Midbrain (tissue), 1 donor: ENCODE data around the gene C1QTNF9B.
"Not testable (repeated sequence)": the region's sequence is repeated elsewhere in the genome, so short reads cannot be mapped to it uniquely, and the experiment has no call there.

Experiments used
- DNase-seq: peaks from one replicate; lab custom pipeline; 2025; lab: John Stamatoyannopoulos, UW

The C1QTNF9B gene

GRCh38 chr13:23894746-23895145, 2.6 kb downstream of the C1QTNF9B start:
- DNase-seq = not testable (repeated sequence)

DNA sequence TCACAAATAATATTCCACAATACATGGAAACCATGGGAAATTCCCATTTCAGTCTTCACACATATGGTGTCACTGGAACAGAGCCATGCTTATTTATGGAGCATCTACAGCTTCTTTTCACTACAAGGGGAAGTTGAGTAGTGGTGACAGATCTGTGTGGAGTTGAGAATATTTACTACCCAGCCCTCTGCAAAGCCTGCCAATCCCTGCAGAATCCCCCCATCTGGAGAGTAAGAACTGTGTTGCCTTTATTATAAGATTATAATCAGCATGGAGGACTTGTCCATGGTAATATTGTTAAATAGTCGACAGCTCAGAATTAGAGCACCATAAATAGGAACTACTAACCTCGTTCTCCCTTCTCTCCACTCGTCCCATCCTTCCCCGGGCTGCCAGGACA, 3.5 kb downstream of the C1QTNF9B start:
- not testable (repeated sequence) for DNase-seq

DNA sequence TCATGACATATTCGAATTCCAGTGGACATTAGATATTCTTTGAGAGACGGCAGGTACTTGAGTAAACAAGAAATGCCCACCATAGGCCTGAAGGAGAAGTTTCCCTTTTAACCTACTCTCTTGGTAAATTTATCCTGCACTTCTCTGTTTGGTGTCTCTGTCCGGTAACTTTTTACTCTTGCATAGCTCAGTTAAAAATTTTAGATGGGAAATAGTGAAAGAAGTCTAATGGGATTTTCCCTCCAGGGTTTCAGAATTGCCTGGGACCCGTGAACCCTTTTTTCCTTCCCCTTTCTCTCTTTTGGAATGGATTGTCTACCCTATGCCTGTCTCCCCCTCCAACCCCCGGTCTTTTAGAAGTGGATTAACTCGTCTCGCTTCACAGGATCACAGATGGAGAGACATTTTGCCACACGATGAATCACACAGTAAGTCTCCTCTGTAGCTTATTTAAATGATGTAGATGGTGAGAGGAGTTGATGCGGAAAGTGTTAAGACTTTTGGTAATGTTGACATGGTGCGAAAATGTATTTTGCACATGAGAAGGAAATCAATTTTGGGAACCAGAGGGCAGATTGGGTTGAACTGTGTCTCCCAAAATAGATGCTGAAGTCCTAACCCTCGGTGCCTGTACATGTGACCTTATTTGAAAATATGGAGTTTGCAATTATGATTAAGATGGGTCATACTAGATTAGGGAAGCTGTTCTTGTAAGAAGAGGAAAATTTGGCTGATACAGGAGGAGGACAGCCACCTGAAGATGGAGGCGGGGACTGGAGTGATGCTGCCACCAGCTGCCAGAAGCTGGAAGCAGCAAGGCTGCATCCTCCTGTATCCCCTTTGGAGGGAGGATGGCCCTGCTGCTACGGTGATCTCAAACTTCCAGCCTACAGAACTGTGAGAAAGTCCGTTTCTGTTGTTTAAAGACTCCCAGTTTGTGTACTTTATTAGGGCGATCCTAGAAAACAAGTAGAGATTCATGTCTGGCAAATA, 7.4 kb downstream of the C1QTNF9B start:
- no peak for DNase-seq

- peak; percentile 97 for DNase-seq
Measured at GRCh38 chr13:23888658-23889614, 8.4 kb downstream of the C1QTNF9B start, which contains the start of gene MIPEP. Gene MIPEP, minus strand, starts transcription at chr13:23889400. Its CDS starts 80 bp downstream, at chr13:23889320.

GRCh38 chr13:23884361-23884760, 12.9 kb downstream of the C1QTNF9B start:
- not testable (repeated sequence) for DNase-seq

GRCh38 chr13:23883255-23883654, 14.0 kb downstream of the C1QTNF9B start:
- DNase-seq = peak; percentile 44

DNA sequence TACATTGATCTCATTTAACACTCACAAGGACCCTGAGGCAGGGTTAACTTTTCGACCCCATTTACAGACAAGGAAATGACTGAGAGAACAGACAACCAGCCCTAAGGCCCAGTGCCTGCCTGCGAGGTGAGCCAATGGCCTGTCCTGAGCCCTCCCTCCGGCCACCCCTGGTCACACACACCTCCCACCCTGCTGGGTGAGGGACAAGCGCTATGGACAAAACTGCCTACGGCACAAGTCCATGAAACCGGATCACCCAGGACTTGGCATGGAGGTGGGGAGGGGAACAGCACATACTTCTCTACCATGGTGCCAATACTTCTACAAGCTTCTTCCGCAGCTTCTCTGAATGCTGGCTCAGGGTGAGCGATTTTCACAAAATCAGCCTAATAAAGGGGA, 15.9 kb downstream of the C1QTNF9B start:
- not testable (repeated sequence) for DNase-seq

- not testable (repeated sequence) for DNase-seq
Measured at GRCh38 chr13:23880493-23881401, 16.6 kb downstream of the C1QTNF9B start.

- no peak for DNase-seq
Measured at GRCh38 chr13:23877286-23877685, 20.0 kb downstream of the C1QTNF9B start.

GRCh38 chr13:23876265-23876664, 21.0 kb downstream of the C1QTNF9B start:
- peak; percentile 20 for DNase-seq

GRCh38 chr13:23871616-23872220, 25.6 kb downstream of the C1QTNF9B start:
- DNase-seq = no peak

DNA sequence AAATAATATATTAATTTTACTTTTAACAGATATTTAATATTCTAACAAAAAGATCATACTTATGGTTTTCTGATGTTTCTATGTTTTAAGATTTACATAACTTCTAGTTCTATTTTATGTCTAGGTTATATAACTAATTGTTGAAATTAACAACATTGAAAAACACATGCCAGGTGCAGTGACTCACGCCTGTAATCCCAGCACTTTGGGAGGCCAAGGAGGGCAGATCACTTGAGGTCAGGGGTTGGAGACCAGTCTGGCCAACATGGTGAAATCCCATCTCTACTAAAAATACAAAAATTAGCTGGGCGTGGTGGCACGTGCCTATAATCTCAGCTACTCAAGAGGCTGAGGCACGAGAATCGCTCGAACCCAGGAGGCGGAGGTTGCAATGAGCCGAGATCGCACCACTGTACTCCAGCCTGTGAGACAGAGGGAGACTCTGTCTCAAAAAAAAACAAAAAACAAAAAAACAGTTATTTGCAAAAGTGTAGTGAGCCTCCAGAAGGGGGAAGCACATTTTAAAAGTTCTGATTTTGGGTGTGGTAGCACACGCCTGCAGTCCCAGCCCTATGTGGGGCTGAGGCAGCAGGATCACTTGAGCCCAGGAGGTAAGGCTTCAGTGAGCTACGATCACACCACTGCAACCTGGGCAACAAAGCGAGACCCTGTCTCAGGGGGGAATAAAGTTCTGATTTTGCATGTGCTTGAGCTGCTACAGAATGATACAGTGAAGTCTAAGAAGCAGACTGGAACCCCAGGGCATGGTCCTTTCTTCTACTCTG, 26.8 kb downstream of the C1QTNF9B start:
- no peak for DNase-seq

- DNase-seq = no peak
Measured at GRCh38 chr13:23868521-23868920, 28.8 kb downstream of the C1QTNF9B start.

- DNase-seq = no peak
Measured at GRCh38 chr13:23867027-23867491, 30.2 kb downstream of the C1QTNF9B start.

DNA sequence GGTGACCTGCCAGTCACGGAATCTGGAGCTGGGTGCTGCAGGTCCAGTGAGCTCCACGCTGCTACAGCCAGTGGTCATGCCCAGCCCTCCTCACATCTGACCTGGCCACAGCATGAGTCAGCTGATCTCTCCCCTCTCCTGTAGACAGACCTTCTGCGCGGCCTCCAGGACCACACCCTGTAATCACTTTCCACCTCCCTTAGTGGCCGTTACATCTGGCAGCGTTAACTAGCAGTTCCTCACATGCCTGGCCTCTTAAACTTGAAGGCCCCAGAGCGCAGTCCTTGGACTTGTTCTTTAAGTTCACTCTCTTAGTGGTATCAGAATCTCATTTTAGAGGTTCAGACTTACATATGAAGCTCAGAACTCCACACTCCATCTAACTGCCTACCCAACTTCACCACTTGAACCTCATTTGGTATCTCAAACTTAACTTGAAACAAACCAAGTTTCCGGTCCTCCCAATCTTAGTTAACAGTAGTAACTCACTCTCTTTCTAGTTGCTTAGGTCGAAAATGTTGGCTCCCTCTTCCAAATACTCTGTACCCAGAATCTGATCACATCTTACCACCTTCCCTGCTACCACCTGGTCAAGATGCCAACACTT, 30.8 kb downstream of the C1QTNF9B start:
- DNase-seq = no peak

DNA sequence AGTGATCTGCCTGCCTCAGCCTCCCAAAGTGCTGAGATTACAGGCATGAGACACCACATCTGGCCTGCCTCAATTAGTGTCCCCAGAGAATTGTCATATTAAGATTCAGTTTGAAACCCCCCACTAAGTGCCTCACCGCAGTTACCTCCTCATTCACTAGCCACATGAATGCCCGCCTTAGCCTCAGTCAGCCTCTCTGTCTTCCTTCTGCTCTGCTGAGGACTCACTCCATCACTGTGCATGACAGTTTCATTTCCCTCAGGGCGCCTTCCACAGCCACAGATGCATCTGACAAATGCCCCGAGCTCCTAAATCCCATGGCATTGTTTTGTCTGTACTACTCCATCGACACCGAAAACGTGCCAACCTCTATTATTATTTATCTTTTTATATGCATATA, 31.4 kb downstream of the C1QTNF9B start:
- DNase-seq = no peak

DNA sequence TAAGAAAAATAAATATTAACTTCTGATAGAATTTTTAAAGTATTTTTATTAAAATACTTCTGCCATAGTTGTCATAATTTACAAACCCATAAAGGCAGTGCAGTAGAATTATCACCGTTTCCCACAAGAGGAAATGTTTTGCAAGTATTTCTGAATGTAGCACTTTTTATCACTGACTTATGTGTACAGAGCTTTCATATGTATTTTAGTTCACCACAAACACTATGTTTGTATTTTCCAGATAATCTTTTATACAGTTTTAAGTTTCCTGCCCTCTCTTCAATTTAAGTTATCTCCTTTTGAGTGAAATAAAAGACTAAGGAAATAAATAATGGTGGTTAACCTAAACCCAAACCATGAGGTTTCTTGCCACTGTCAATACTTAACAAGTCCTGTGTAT, 32.3 kb downstream of the C1QTNF9B start:
- DNase-seq = no peak

DNA sequence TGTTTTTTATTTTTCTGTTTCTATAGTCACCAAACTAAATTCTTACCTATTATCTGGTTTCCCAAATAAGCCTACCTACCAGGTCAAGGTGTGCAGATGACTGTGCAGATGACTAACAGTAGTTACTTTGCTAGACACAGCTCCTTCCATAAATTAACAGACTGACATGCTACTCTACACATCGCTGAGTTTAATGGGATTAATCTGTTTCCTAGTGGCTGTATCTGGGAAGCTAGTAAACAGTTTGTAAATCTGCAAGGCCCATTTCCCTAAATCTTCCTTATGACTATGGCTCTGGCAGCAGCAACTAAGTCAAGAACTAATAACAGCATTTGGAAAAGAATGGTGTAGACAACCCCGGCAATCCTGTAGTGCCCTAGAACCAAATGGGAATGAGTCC, 36.0 kb downstream of the C1QTNF9B start:
- DNase-seq = no peak

- DNase-seq = no peak
Measured at GRCh38 chr13:23859904-23860303, 37.4 kb downstream of the C1QTNF9B start.
